KBM-7 (cell line): Measurements from ENCODE around the gene THRA.

Experiments
- DNase-seq: peaks from one replicate; pipeline ENCODE4 v3.0.0-alpha.2; 2015
- in situ Hi-C: fragments of 300-500 bp; cut with MboI; formaldehyde crosslinking; loops from 2 replicates; pipeline ENCODE4 v1.14.3; 2020; ENCODE audit warnings: low sequenced_read_pairs, low pct_unique_long_range_greater_than_20kb, mixed read lengths

THRA gene

GRCh38 chr17:40025991-40026815 lies 36.6 kb upstream of the THRA start:
- in situ Hi-C loops: no loop called here
- DNase-seq: no peak

- in situ Hi-C loops: no loop called here
- peak; percentile 67 for DNase-seq
Observed at GRCh38 chr17:40026816-40027613, 35.8 kb upstream of the THRA start.

- in situ Hi-C loops: no loop called here
- DNase-seq: no peak
Observed at GRCh38 chr17:40027614-40028012, 35.2 kb upstream of the THRA start.

- in situ Hi-C loops: no loop called here
- DNase-seq: no peak
Observed at GRCh38 chr17:40028595-40028994, 34.2 kb upstream of the THRA start.

GRCh38 chr17:40031706-40032105 lies 31.1 kb upstream of the THRA start:
- in situ Hi-C loops: no loop called here
- no peak for DNase-seq

DNA sequence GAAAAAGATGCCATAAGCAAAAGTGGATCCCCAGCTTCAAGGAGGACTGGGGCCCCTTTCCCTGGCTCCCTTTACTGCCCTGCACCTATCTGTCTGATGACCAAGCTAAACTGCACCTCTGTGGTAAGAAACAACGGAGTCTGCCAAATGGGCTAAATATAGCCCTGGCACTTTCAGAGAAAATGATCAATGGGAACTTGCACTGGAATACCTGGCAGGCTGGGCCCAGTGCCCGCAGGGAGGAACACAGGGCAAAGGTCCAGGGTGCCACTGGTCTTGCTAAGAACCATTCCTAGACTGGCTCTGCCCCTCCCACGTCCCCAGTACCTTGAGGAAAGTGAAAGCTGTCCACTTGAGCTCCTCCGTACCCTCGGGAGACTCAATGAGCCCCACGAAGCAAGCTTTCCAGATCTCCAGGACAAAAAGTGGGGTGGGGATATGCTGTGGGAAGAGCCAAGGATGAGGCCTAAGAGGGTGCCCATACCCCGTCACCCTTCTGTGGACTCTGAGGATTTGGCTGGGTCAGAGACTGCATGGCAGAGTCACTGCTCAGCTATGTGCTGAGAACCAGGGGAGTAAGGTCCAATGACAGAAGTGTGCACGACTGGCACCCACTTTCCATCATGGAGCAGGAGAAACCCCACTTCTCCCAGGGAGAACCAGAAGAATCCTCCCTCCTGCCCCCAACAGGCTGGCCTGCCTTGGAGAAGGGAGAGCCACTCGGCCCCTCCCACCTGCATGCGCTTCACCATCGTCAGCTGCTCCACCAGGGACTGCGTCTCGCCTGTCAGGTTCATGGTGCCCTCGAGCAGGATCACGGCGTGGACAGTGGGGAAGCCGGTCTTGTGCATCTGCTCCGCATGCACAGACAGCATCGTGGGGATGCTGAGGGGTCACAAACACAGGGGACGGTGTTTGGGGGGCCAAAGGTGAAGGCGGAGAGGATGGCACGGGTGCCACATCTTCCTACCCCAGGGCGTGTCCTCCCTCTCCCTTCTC lies 30.1 kb upstream of the THRA start:
- in situ Hi-C loops: no loop called here
- no peak for DNase-seq

DNA sequence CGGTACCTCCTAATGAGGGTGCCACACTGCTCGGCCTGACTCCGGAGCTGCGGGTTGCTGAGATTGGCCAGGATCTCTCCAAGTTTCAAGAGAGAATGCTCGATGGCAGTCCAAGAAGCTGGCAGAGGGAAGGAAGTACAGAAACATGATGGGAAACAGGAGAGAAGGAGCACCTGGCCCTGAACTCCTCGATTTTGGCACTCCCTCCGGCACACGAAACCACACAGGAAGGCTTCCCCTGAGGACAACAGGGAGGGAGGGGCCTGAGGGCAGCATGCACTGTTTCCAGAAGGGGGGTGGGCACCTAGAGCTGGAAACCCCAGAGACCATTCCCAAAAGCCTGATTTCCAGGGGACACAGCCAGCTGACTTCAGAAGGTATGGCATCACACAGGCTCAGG lies 29.4 kb upstream of the THRA start:
- in situ Hi-C loops: no loop called here
- no peak for DNase-seq

GRCh38 chr17:40034426-40035161 lies 28.2 kb upstream of the THRA start:
- no peak for DNase-seq

GRCh38 chr17:40035162-40035559 lies 27.6 kb upstream of the THRA start:
- peak; percentile 54 for DNase-seq
- in situ Hi-C loops: no loop called here

More at GRCh38 chr17:40034426-40035161, 28.2 kb upstream of the THRA start:
- in situ Hi-C loops: no loop called here

GRCh38 chr17:40038882-40039513 lies 23.8 kb upstream of the THRA start:
- in situ Hi-C loops: no loop called here
- DNase-seq: peak; percentile 35

GRCh38 chr17:40041196-40041595 lies 21.6 kb upstream of the THRA start:
- in situ Hi-C loops: no loop called here
- no peak for DNase-seq

- no peak for DNase-seq
- in situ Hi-C loops: no loop called here
Observed at GRCh38 chr17:40056379-40057015, 6.3 kb upstream of the THRA start.

DNA sequence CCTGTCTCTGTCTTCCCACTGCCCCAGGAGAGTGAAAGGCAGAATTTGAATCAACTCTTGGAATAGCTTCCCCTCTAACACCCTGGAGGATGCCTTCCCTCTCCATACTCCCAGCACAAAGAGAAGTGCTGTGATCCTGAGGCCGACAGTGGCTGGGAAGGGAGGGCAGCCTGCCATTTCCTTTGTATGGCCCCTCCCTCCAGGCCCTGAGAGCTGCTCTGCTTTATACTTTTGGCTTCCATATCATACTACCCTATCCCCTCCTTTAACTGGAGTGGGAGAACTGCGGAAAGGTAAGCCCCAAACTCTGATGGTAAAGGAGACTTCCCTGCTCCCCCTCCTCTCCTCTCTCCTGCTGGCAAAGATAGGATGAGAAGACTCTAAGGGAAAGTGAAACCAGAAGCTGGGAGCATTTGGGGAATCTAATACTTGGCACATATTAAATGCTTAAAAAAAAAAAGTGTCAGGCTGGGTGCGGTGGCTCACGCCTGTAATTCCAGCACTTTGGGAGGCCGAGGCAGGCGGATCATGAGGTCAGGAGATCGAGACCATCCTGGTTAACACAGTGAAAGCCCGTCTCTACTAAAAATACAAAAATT lies 4.5 kb upstream of the THRA start:
- in situ Hi-C loops: no loop called here
- no peak for DNase-seq

- in situ Hi-C loops: no loop called here
- no peak for DNase-seq
Observed at GRCh38 chr17:40058865-40059264, 3.9 kb upstream of the THRA start.

DNA sequence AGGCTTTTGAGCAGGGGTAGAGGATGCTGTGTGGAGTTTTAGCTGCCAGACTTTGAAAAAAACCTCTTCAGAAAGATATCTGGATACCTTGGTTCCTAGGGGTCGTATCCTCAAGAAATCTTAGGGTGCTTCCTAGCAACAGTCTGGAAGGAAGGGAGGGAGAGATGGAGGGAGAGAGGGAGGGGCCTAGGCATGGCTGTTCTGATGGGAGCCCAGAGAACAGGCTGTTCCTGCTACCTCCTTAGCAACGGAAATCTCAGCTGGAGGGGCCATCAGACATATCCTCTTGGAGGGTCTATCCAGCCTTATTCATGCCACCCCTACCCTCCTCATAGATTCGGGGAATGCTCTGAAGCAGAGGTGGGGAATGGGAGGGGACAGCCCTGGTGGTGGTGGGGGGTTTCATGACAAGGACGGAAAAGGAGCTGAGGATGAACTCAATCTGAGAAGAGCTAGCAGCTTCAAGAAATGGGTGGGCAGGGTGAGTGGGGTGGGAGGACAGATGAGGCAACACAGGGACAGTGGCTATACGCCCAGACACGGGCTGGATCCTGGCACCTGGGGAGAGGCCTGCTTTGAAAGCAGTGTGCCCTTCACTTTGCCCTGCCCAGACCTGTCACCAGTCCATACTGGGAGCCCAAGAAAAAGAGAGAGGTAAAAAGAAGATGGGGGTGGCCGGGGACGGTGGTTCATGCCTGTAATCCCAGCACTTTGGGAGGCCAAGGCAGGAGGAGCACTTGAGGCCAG lies 2.9 kb upstream of the THRA start:
- in situ Hi-C loops: no loop called here
- DNase-seq: no peak

DNA sequence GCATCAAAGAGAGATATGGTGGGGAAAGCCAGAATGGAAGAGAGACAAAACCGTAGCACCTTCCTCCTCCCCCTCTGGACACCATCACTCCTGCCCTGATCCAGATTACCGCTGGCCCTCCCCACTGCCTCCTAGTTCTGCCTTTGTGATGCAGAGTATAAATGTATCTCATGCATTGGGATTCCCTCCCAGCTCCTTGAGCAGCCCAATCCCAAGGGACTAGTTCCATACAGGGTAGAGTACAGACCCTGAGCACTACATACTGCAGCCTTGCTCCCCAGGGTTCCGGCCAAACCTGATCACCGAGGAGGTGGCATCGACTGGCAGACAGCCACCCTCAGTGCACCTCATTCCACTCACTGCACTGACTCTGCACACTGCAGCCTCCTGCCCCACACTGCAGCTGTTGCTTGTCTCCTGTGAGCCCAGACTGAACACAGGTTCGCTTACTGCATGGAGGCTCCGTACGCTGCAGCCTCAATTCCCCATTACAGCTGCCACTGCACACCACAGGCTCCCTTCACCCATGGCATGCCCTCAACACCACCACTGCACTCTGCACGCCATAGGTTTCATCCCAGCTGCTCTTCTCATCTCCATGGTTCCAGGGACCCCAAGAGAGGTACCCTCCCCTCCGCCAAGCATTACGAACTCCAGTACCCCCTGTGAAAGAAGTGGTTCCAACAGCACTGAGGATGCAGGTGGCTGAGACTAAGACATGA lies 1.7 kb upstream of the THRA start:
- no peak for DNase-seq
- in situ Hi-C loops: no loop called here
